Lower lobe of right lung (tissue), 2 donors: ENCODE results near the gene CLCN1. TPM values are rescaled to one million over a fixed set of nuclear protein-coding genes. Genes with fewer than 3 reads are reported as not detected.

ENCODE experiments used
- ATAC-seq, 2 donors: fragments of 200-7000 bp; cut with Tn5 transposase; one replicate each; pipeline ENCODE4 v1.9.1; 2020 to 2022; ENCODE audit warnings: mild to moderate bottlenecking in 2 of 2, moderate library complexity in 2 of 2
- DNase-seq: peaks from one replicate; pipeline ENCODE4 v3.0.0-alpha.2; 2020
- H3K27ac ChIP-seq: fragments of 200-600 bp; one replicate; pipeline ENCODE4 v1.8.0; 2022
- H3K27me3 ChIP-seq: fragments of 200-600 bp; one replicate; pipeline ENCODE4 v1.8.0; 2022; ENCODE audit warnings: low read depth
- H3K36me3 ChIP-seq: fragments of 200-600 bp; one replicate; pipeline ENCODE4 v1.8.0; 2022; ENCODE audit warnings: mild to moderate bottlenecking
- H3K4me1 ChIP-seq: fragments of 200-600 bp; one replicate; pipeline ENCODE4 v1.8.0; 2022
- H3K4me3 ChIP-seq: fragments of 200-600 bp; one replicate; pipeline ENCODE4 v1.8.0; 2022; ENCODE audit warnings: mild to moderate bottlenecking
- H3K9me3 ChIP-seq: fragments of 200-600 bp; one replicate; pipeline ENCODE4 v1.8.0; 2022
- intact Hi-C: fragments of 100-400 bp; cut with DNase I; formaldehyde crosslinking; loops from one replicate; pipeline ENCODE4 v1.11.0; 2022
- total RNA-seq: library from RNA; stranded (reverse); fragmentation: NEBNext Ultra II Directional; extraction: Animal tissue kit (Norgen Biotek cat#: 25700); gene quantifications from one replicate; pipeline ENCODE4 v1.2.1, GENCODE V29; 2021
- TF ChIP-seq, protein P1 (sequence below): fragments of 200-600 bp; IDR thresholded peaks from one replicate; pipeline ENCODE4 v1.8.0; 2022; ENCODE audit warnings: antibody characterized with exemption, mild to moderate bottlenecking
- donor health status: DM: no; HTN: yes; CAD: no; lungs with severe emphysema.

Gene CLCN1
- total RNA-seq, 1 donor from 2014 or later: not detected

DNA sequence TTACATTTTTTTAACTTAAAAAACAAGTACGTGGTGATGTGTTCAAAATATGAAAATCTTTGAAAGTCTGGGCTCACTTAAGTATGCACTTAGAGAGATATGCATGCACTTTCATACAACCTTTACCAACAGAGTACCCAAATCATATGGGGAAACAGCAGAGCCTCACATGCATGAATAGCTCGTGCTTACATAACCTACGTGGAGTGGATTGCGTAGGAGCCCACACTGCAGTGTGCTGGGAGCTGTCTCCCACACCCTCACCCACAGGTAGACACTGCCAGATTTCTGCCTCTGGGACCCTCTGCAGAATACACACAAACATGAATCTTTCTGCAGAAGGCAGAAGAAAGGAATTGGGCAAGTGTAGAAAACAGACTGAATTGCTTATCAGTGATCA lies 581 bp downstream of the CLCN1 start:
- Histone ChIP-seq H3K27ac (no peak overlapping the region), H3K36me3 (no peaks in the 10 kb centered on the region), H3K27me3 (no peaks in the 10 kb centered on the region), H3K4me1 (no peaks in the 10 kb centered on the region), H3K4me3 (no peak overlapping the region), H3K9me3 (no peaks in the 10 kb centered on the region)
- intact Hi-C loops: no loop called here
- ATAC-seq (peak in 1 of 2 donors; percentile 57), DNase-seq (no peak)
- TF ChIP-seq, protein P1, sequence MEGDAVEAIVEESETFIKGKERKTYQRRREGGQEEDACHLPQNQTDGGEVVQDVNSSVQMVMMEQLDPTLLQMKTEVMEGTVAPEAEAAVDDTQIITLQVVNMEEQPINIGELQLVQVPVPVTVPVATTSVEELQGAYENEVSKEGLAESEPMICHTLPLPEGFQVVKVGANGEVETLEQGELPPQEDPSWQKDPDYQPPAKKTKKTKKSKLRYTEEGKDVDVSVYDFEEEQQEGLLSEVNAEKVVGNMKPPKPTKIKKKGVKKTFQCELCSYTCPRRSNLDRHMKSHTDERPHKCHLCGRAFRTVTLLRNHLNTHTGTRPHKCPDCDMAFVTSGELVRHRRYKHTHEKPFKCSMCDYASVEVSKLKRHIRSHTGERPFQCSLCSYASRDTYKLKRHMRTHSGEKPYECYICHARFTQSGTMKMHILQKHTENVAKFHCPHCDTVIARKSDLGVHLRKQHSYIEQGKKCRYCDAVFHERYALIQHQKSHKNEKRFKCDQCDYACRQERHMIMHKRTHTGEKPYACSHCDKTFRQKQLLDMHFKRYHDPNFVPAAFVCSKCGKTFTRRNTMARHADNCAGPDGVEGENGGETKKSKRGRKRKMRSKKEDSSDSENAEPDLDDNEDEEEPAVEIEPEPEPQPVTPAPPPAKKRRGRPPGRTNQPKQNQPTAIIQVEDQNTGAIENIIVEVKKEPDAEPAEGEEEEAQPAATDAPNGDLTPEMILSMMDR: no peak

DNA sequence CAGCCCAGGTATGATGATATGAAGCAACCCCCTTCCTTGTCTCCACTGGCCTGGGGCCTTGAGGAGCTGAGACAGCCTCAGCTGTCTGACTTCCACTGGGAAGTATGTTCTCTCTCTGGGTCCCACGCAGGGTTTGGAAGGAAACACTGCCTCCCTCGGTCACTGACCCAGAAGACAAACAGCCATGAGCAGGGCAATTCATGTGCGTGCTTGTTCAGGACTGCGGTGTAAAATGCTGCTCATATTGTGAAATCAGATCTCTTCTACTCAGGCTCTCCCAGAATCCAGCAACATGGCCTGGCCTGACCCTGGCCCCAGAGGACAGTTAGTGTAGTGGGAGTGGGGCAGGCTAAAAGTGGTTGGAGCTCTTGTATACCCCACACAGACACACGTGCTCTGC lies 2.8 kb downstream of the CLCN1 start:
- no peak for DNase-seq
- Histone ChIP-seq H3K9me3 (no peaks in the 10 kb centered on the region), H3K4me3 (no peak overlapping the region), H3K27ac (no peak overlapping the region), H3K27me3 (no peaks in the 10 kb centered on the region), H3K4me1 (no peaks in the 10 kb centered on the region), H3K36me3 (no peaks in the 10 kb centered on the region)
- ATAC-seq: peak; percentile 22 to 30
- TF ChIP-seq, protein P1: no peak
- intact Hi-C loops: no loop called here

DNA sequence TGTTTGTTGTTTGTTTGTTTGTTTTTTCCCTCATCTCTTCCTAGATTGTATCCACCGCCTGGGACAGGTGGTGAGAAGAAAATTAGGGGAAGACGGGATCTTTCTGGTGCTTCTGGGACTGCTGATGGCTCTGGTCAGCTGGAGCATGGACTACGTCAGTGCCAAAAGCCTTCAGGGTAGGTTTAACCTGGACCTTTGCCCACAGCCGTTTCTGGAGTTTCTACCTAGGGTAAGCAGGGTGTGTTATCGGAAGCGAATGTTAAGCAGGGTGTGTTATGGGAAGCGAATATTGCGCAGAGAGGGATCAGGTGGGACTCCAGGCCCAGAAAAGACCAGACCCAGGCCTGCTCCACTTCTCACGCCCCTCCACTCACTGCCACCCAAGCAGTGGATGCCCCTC lies 4.7 kb downstream of the CLCN1 start:
- Histone ChIP-seq H3K4me1 (no peaks in the 10 kb centered on the region), H3K4me3 (no peak overlapping the region), H3K36me3 (no peaks in the 10 kb centered on the region), H3K27me3 (no peaks in the 10 kb centered on the region), H3K9me3 (no peaks in the 10 kb centered on the region), H3K27ac (no peak overlapping the region)
- intact Hi-C loops: no loop called here
- no peak for DNase-seq
- no peak for ATAC-seq
- TF ChIP-seq, protein P1: no peak

DNA sequence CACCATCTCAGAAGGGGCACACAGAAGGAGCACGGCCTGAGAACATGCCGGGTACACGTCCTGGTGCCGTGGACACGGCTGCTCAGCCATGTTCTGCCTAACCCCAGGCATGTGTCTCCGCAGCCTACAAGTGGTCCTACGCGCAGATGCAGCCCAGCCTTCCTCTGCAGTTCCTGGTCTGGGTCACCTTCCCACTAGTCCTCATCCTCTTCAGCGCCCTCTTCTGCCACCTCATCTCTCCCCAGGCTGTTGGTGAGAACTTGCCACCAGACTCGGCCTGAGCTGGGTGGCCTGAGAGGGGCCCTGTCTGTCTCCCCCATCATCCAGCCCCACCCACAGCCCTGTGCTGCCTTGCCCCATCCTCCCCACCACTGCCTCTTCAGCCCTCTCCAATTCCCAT lies 5.3 kb downstream of the CLCN1 start:
- no peaks in the 10 kb centered on the region for H3K4me1 ChIP-seq
- intact Hi-C loops: no loop called here
- no peaks in the 10 kb centered on the region for H3K36me3 ChIP-seq
- no peak for ATAC-seq
- no peak overlapping the region for H3K27ac ChIP-seq
- H3K9me3 ChIP-seq: no peaks in the 10 kb centered on the region
- H3K4me3 ChIP-seq: no peak overlapping the region
- H3K27me3 ChIP-seq: no peaks in the 10 kb centered on the region
- no peak for DNase-seq
- TF ChIP-seq, protein P1: no peak

DNA sequence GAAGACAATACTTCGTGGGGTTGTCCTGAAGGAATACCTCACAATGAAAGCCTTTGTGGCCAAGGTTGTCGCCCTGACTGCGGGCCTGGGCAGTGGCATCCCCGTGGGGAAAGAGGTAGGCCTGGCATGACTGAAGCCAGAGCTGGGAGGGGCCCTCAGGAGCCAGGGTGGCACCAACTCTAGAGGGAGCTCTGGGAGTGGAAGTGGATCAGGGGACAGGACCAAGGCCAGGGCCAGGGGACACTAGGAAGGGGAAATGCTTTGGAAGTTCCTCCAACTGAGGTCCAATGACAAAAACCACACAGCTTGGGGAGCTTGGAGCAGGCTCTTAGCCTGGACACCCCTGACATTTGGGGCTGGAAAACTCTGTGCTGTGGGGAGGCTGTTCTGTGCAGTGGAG lies 5.8 kb downstream of the CLCN1 start:
- H3K4me1 ChIP-seq: no peaks in the 10 kb centered on the region
- ATAC-seq (peak; percentile 67 to 68), DNase-seq (peak; percentile 63)
- H3K36me3 ChIP-seq: no peaks in the 10 kb centered on the region
- no peaks in the 10 kb centered on the region for H3K9me3 ChIP-seq
- intact Hi-C loops: no loop called here
- no peaks in the 10 kb centered on the region for H3K27me3 ChIP-seq
- TF ChIP-seq, protein P1: peak; percentile 28
- H3K4me3 ChIP-seq: no peak overlapping the region
- H3K27ac ChIP-seq: no peak overlapping the region
